A549 (cell line): ENCODE data around the gene GPRIN1. TPM values are rescaled to one million over a fixed set of nuclear protein-coding genes. Genes with fewer than 3 reads are reported as not detected.
A peak's percentile ranks its signal among the peaks of the same experiment; 100 is the strongest.
"Not testable (repeated sequence)": the region's sequence is repeated elsewhere in the genome, so short reads cannot be mapped to it uniquely, and the experiment has no call there.

Source experiments
- ATAC-seq, 2 experiments: fragments of 200-7000 bp in 1 of 2; fragments of >200 bp in 1 of 2; cut with Nextera tagmentation in 1 of 2; cut with Tn5 transposase in 1 of 2; 3 replicates each; pipeline versions ENCODE4 v1.8.0 to v1.9.1; 2018 to 2020; ENCODE audit warnings: mild to moderate bottlenecking in 1 of 2, moderate library complexity in 1 of 2
- CTCF ChIA-PET: fragments of 300-600 bp; sonication (Branson Sonifier 250); formaldehyde crosslinking; extraction: SDS; loops from one replicate; lab custom pipeline; 2021; ENCODE audit warnings: antibody characterized with exemption, inconsistent platforms; lab: Yijun Ruan, JAX
- POLR2A ChIA-PET: fragments of 350-600 bp; formaldehyde crosslinking; extraction: SDS; loops from one replicate; lab custom pipeline; 2021; ENCODE audit warnings: antibody characterized with exemption, inconsistent platforms; lab: Yijun Ruan, JAX
- DNase-seq, 2 experiments: peaks; one replicate each; pipeline versions ENCODE4 v3.0.0 to v3.0.0-alpha.2; 2011 to 2016; ENCODE audit warnings: low read depth in 1 of 2, low spot score in 1 of 2
- FAIRE-seq: peaks from 2 replicates; lab custom pipeline; 2011; peaks lifted over from hg19 to GRCh38; lab: Jason Lieb, UNC
- H3K27ac ChIP-seq, 2 experiments: fragments of >200 bp; sonication (Bioruptor Twin); formaldehyde crosslinking; 3 replicates each; pipeline ENCODE4 v1.5.1; 2016 to 2017
- H3K4me1 ChIP-seq: fragments of >200 bp; sonication (Bioruptor Twin); formaldehyde crosslinking; 3 replicates; pipeline ENCODE4 v1.6.1; 2016
- H3K4me2 ChIP-seq: fragments of >200 bp; sonication (Bioruptor Twin); formaldehyde crosslinking; 3 replicates; pipeline ENCODE4 v1.6.1; 2016
- H3K4me3 ChIP-seq: fragments of >200 bp; sonication (Bioruptor Twin); formaldehyde crosslinking; 3 replicates; pipeline ENCODE4 v1.5.1; 2016
- H3K9me3 ChIP-seq: fragments of >200 bp; sonication (Bioruptor Twin); formaldehyde crosslinking; 3 replicates; pipeline ENCODE4 v1.6.1; 2016
- CHD2 ChIP-seq: fragments of 150-350 bp; IDR thresholded peaks from 2 replicates; pipeline ENCODE4 v1.6.1; 2014; ENCODE audit warnings: low read length; ENCODE audit not compliant: partially characterized antibody
- CHD4 ChIP-seq: fragments of 200-600 bp; sonication (generic); IDR thresholded peaks from 2 replicates; pipeline ENCODE4 v1.6.1; 2016; ENCODE audit warnings: antibody characterized with exemption, mild to moderate bottlenecking, borderline replicate concordance
- EHMT2 ChIP-seq: fragments of 200-600 bp; sonication (generic); IDR thresholded peaks from 2 replicates; pipeline ENCODE4 v1.6.1; 2016; ENCODE audit warnings: antibody characterized with exemption, low read depth, mild to moderate bottlenecking, moderate library complexity
- HDAC2 ChIP-seq: fragments of 200-600 bp; sonication (generic); IDR thresholded peaks from 2 replicates; pipeline ENCODE4 v1.6.1; 2016
- HEYL ChIP-seq: fragments of 250-450 bp; sonication (Bioruptor Pico); IDR thresholded peaks from 2 replicates; pipeline ENCODE4 v1.8.0; 2021; ENCODE audit warnings: mild to moderate bottlenecking, moderate library complexity
- JUN ChIP-seq, 2 experiments: fragments of >200 bp; sonication (Bioruptor Twin); formaldehyde crosslinking; IDR thresholded peaks; 2 replicates in 1 of 2; 3 replicates in 1 of 2; pipeline ENCODE4 v1.6.1; 2016 to 2017
- JUNB ChIP-seq: fragments of >200 bp; sonication (Bioruptor Twin); formaldehyde crosslinking; IDR thresholded peaks from 2 replicates; pipeline ENCODE4 v1.6.1; 2016
- MAFK ChIP-seq: fragments of 450-650 bp; IDR thresholded peaks from 2 replicates; pipeline ENCODE4 v1.6.1; 2014; ENCODE audit not compliant: partially characterized antibody
- MYC ChIP-seq: IDR thresholded peaks from 2 replicates; pipeline ENCODE4 v1.6.1; 2012; ENCODE audit warnings: mild to moderate bottlenecking, inconsistent platforms, low read length, improper control_type of control experiment, borderline replicate concordance
- NFE2L2 ChIP-seq: fragments of 150-350 bp; conservative IDR thresholded peaks from 2 replicates; pipeline ENCODE4 v1.6.1; 2014; ENCODE audit warnings: low read length
- NPAS2 ChIP-seq: fragments of 250-450 bp; sonication (Bioruptor Pico); IDR thresholded peaks from 2 replicates; pipeline ENCODE4 v1.8.0; 2022; ENCODE audit warnings: mild to moderate bottlenecking, moderate library complexity, borderline replicate concordance
- RARB ChIP-seq: fragments of 250-450 bp; sonication (Bioruptor Pico); IDR thresholded peaks from 2 replicates; pipeline ENCODE4 v1.8.0; 2021; ENCODE audit warnings: mild to moderate bottlenecking, moderate library complexity
- TFCP2L1 ChIP-seq: fragments of 250-450 bp; sonication (Bioruptor Pico); IDR thresholded peaks from 2 replicates; pipeline ENCODE4 v1.5.0; 2021; ENCODE audit warnings: mild to moderate bottlenecking
- TP53 ChIP-seq: fragments of 250-450 bp; sonication (Bioruptor Pico); IDR thresholded peaks from 2 replicates; pipeline ENCODE4 v1.5.0; 2021; ENCODE audit warnings: mild to moderate bottlenecking, moderate library complexity
- WGBS: methylation state at CpG from one replicate; pipeline ENCODE4 v1.1.6; 2017; ENCODE audit errors: missing lambda C conversion rate; 5-methylcytosine and 5-hydroxymethylcytosine counted together
- polyA plus RNA-seq, 4 experiments: library from polyadenylated mRNA; depleted of rRNA in 3 of 4; stranded (reverse); fragments of >200 nt; fragmentation: RNase III in 1 of 4; extraction: RNeasy Plus Mini Kit Qiagen cat#74134 plus additional on column Dnase treatment in 1 of 4; gene quantifications; 2 replicates in 3 of 4; 3 replicates in 1 of 4; pipeline ENCODE4 v1.2.3, GENCODE V29; 2011 to 2017
- TF ChIP-seq, protein P1 (sequence below): IDR thresholded peaks from 2 replicates; pipeline ENCODE4 v1.6.1; 2012; ENCODE audit warnings: low read depth, borderline replicate concordance
- TF ChIP-seq, protein P2 (sequence below): IDR thresholded peaks from 2 replicates; pipeline ENCODE4 v1.6.1; 2012
- TF ChIP-seq, protein P3 (sequence below): fragments of 450-650 bp; IDR thresholded peaks from 2 replicates; pipeline ENCODE4 v1.6.1; 2014; ENCODE audit warnings: antibody characterized with exemption

Gene GPRIN1
- polyA plus RNA-seq, 2 of the 4 experiments (the other 2 are of a cell fraction), result 3.1 to 6.7 TPM

DNA sequence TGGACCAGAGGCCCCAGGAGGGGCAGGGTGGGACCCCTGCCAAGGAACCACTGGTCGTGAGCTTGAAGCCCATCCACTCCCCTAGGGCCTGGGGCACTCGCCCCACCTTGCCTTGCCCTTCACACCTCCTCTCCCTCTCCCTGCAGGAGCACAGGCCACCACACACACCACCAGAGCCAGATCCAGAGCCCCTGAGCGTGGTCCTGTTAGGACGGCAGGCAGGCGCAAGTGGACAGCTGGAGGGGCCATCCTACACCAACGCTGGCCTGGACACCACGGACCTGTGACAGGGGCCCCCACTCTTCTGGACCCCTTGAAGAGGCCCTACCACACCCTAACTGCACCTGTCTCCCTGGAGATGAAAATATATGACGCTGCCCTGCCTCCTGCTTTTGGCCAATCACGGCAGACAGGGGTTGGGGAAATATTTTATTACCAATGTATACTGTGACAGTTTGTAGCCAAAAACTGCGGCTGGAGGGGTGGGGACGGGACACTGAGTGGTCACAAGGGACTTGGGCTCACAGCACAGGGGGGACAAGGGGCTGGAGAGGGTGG lies 14.5 kb downstream of the GPRIN1 start:
- ChIA-PET POLR2A (no interaction called here), CTCF (interaction anchor here (0.6 to 2.2 kb wide), 3 partner anchors 10 to 22 kb away, joined by 3 to 6 read pairs (median 5); no protein-coding TSS in a partner anchor)
- Histone ChIP-seq H3K27ac (no peak overlapping the region), H3K4me1 (no peaks in the 10 kb centered on the region), H3K4me3 (no peak overlapping the region), H3K9me3 (peaks cover 4% of the 10 kb centered on the region; the same call in 2 of the 3 replicates), H3K4me2 (no peak overlapping the region)
- no peak for ATAC-seq
- FAIRE-seq, result no peak
- no peak for TF ChIP-seq HDAC2
- 81% methylated on average over 11 of the region's 11 CpGs for WGBS
- no peak for DNase-seq

DNA sequence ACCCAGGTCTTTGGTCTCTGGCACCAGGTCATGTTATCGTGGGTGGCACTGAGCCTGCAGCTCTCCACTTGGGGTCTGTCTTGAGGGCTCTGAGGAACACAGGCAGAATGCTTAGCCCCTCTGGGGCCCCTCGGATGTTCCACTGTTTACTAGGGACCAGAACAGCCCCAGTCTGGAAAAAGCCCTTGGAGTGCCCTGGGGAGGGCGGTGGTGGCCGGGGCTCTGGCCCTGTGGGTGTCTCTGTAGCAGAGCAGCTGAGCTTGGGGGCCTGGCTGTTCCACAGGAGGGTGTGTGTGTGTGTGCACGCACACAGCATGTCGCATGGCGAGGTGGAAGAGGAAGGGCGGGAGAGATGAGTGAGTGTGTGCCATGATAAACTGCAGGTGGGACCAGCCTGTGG lies 15.4 kb downstream of the GPRIN1 start:
- 90% methylated on average over 7 of the region's 8 CpGs for WGBS
- CTCF ChIA-PET, result interaction anchor here (0.6 to 2.2 kb wide), 5 partner anchors 11 to 66 kb away, joined by 3 to 6 read pairs (median 3); partner anchors contain the start of gene SNCB

DNA sequence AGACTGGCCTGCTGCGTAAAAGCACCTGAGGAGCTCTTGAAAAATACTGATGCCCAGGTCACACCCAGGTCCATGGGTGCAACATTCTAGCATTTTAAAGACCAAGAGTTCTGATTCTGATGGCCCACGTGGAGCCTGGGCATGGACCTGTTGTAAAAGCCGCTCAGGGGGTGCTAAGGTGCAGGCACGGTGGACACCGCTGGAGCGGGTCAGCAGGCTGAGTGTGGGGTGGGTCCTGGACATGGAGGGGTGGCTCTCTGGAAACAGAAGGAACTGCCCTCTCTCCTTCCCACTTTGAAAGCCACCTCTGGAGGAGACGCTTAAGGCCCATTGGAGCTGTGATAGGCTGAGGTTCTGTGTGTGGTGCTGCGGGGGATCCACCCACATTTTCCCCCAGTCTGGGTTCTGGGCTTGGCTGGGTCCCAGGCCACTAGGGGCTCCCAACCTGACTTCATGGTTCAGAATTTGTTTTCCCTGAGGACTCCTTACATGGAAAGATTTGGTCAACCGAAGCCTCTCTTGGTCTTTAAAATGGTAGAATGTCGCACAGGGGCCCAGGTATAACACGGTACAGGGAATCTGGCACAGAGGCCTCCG lies 16.6 kb downstream of the GPRIN1 start:
- no peak overlapping the region for H3K27ac ChIP-seq
- DNase-seq (no peak), ATAC-seq (peak in 1 of 2 experiments; percentile 20; a peak in 2 of 6 replicates), FAIRE-seq (no peak)
- H3K4me2 ChIP-seq, result no peak overlapping the region
- no peak overlapping the region for H3K4me3 ChIP-seq
- WGBS, result 89% methylated on average over 12 of the region's 12 CpGs
- peaks cover 4% of the 10 kb centered on the region; the same call in 2 of the 3 replicates for H3K9me3 ChIP-seq
- TF ChIP-seq TFCP2L1 (CRISPR knock-in tag) (no peak), NPAS2 (CRISPR knock-in tag) (no peak), MYC (no peak), CHD2 (no peak), NFE2L2 (no peak), EHMT2 (no peak), RARB (CRISPR knock-in tag) (no peak)
- TF ChIP-seq, protein P1, sequence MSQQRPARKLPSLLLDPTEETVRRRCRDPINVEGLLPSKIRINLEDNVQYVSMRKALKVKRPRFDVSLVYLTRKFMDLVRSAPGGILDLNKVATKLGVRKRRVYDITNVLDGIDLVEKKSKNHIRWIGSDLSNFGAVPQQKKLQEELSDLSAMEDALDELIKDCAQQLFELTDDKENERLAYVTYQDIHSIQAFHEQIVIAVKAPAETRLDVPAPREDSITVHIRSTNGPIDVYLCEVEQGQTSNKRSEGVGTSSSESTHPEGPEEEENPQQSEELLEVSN, result no peak
- TF ChIP-seq, protein P2, sequence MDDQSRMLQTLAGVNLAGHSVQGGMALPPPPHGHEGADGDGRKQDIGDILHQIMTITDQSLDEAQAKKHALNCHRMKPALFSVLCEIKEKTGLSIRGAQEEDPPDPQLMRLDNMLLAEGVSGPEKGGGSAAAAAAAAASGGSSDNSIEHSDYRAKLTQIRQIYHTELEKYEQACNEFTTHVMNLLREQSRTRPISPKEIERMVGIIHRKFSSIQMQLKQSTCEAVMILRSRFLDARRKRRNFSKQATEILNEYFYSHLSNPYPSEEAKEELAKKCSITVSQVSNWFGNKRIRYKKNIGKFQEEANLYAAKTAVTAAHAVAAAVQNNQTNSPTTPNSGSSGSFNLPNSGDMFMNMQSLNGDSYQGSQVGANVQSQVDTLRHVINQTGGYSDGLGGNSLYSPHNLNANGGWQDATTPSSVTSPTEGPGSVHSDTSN, result no peak
- TF ChIP-seq, protein P3, sequence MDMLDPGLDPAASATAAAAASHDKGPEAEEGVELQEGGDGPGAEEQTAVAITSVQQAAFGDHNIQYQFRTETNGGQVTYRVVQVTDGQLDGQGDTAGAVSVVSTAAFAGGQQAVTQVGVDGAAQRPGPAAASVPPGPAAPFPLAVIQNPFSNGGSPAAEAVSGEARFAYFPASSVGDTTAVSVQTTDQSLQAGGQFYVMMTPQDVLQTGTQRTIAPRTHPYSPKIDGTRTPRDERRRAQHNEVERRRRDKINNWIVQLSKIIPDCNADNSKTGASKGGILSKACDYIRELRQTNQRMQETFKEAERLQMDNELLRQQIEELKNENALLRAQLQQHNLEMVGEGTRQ, result no peak
- no peaks in the 10 kb centered on the region for H3K4me1 ChIP-seq
- ChIA-PET POLR2A (no interaction called here), CTCF (interaction anchor here (1.0 to 1.3 kb wide), 4 partner anchors 9 to 15 kb away, joined by 3 to 5 read pairs (median 3); no protein-coding TSS in a partner anchor)

More for the DNA sequence above, 15.4 kb downstream of the GPRIN1 start:
- Histone ChIP-seq H3K9me3 (peaks cover 4% of the 10 kb centered on the region; the same call in 2 of the 3 replicates), H3K27ac (no peak overlapping the region)
- no peak for FAIRE-seq
- POLR2A ChIA-PET, result no interaction called here
- DNase-seq, result no peak
- ATAC-seq, result peak; percentile 27; a peak in 4 of 6 replicates
- TF ChIP-seq TP53 (CRISPR knock-in tag) (no peak), NFE2L2 (no peak)
- TF ChIP-seq, all 56 proteins: peak for 0
- Histone ChIP-seq H3K4me2 (no peak overlapping the region), H3K4me1 (no peaks in the 10 kb centered on the region), H3K4me3 (no peak overlapping the region)

DNA sequence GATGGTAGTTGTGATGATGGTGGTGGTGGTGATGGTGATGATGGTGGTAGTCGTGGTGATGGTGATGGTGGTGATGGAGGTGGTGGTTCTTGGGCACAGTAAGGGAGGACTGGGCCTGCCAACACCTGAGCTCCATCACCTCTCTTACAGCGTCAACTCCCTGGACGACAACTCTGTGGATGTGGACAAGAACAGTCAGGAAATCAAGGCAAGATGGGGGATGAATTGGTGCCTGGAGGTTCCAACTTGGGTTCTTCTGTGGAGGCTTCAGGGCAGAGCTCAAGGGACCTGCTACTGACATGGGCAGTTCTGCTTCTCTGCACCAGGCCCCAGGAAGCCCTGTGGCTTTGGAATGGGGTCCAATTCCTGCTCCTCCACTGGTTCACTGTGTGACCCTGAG lies 17.4 kb downstream of the GPRIN1 start:
- no peak for FAIRE-seq
- Histone ChIP-seq H3K4me2 (no peak overlapping the region), H3K4me1 (no peaks in the 10 kb centered on the region), H3K9me3 (peaks cover 4% of the 10 kb centered on the region; the same call in 2 of the 3 replicates), H3K27ac (no peak overlapping the region), H3K4me3 (no peak overlapping the region)
- DNase-seq, result no peak
- ATAC-seq, result no peak
- POLR2A ChIA-PET, result no interaction called here
- WGBS, result 93% methylated on average over 3 of the region's 3 CpGs
- CTCF ChIA-PET, result interaction anchor here (1.1 to 1.3 kb wide), 3 partner anchors 8 to 15 kb away, joined by 3 read pairs; no protein-coding TSS in a partner anchor
- TF ChIP-seq MAFK, result no peak
- no peak for TF ChIP-seq JUN (IDR thresholded peaks at IDR 0.05)
- TF ChIP-seq CHD4, result no peak
- no peak for TF ChIP-seq JUNB
- no peak for TF ChIP-seq HEYL (CRISPR knock-in tag)

DNA sequence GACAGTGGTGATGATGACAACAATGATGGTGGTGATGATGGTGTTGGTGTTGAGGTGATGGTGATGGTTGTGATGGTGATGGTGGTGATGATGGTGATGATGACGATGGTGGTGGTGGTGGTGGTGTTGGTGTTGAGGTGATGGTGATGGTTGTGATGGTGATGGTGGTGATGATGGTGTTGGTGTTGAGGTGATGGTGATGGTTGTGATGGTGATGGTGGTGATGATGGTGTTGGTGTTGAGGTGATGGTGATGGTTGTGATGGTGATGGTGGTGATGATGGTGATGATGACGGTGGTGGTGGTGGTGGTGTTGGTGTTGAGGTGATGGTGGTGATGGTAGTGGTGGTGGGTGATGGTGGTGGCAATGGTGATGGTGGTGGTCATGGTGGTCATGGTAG lies 18.3 kb downstream of the GPRIN1 start:
- H3K4me3 ChIP-seq, H3K4me1 ChIP-seq, DNase-seq, H3K9me3 ChIP-seq, H3K4me2 ChIP-seq, H3K27ac ChIP-seq, FAIRE-seq, POLR2A ChIA-PET, ATAC-seq, CTCF ChIA-PET: not testable (repeated sequence)
- WGBS, result 43% methylated on average over 2 of the region's 2 CpGs
